Right ventricle myocardium inferior (tissue), 1 donor: ENCODE measurements around the gene C21orf58. TPM values are rescaled to one million over a fixed set of nuclear protein-coding genes. Genes with fewer than 3 reads are reported as not detected.
A peak's percentile ranks its signal among the peaks of the same experiment; 100 is the strongest.

Experiments
- ATAC-seq: fragments of 200-7000 bp; cut with Tn5 transposase; one replicate; pipeline ENCODE4 v1.9.1; 2020; ENCODE audit warnings: mild to moderate bottlenecking, moderate library complexity
- DNase-seq: peaks from one replicate; pipeline ENCODE4 v3.0.0; 2021; ENCODE audit errors: missing footprints
- intact Hi-C: fragments of 100-400 bp; cut with DNase I; formaldehyde crosslinking; loops from one replicate; pipeline ENCODE4 v1.11.0; 2022
- total RNA-seq: library from RNA; stranded (reverse); fragmentation: NEBNext Ultra II Directional; extraction: Animal tissue kit (Norgen Biotek cat#: 25700); gene quantifications from one replicate; pipeline ENCODE4 v1.2.1, GENCODE V29; 2021
- donor health status: DM: no; HTN: yes; CAD: no; lungs with severe emphysema.

Gene C21orf58
- total RNA-seq, 1 donor from 2014 or later: 1.2 TPM

DNA sequence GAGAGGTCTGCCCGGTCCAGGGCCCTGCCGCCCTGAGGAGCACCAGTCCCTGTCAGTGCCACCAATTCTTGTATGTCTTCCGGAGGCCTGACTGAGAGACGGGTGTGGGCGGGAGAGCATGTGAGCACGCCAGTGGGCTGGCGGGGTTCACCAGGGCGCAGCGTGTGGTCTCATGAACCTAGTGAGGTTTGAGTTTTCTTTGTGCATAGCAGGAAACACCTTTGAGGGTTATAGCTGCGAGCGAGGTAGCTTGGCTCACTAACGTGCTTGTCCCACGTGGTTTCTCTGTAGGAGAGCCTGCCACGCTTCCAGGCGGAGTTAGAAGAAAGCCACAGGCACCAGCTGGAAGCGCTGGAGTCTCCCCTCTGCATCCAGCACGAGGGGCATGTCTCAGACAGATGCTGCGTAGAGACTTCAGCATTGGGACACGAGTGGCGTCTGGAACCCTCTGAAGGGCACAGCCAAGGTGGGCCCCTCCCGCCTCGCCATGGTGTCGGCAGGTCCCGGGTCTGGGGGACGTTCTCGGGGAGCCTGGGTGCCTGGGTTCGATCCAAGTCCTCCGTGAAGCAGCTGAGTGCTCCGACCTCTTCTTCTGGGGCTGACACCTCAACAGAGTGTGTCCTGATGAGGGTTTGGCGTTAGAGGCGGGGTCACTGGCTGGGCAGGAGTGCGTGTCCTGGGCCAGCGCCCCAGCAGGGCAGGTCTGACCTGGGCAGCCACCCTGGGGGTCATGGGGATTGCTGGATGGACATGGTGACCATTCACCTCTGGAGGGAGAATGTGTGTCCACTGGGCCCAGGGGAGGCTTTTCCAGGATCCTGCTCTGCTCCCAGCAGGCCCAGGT lies 31.7 kb upstream of the C21orf58 start:
- intact Hi-C loops: no loop called here
- ATAC-seq: no peak
- peak; percentile 56 for DNase-seq

DNA sequence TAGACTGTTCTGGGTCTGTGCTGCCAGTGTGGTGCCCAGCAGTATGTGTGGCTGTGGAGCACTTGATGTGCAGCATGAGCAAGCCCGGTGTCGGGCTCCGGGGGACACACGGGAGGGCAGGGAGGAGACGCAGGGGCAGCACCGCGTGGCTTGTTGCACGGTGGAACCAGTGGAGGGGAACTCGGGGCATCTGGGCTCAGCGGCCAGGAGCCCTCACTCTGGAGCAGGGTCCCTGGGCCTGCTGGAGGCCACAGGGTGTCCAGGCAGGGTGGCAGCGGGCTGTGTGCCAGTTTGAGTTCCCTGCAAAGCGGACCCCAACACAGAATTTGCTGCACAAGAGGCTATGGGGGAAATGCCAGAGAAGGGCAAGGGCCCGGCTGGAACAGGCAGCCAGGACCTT lies 30.8 kb upstream of the C21orf58 start:
- intact Hi-C loops: no loop called here
- DNase-seq: peak; percentile 60
- ATAC-seq: no peak

DNA sequence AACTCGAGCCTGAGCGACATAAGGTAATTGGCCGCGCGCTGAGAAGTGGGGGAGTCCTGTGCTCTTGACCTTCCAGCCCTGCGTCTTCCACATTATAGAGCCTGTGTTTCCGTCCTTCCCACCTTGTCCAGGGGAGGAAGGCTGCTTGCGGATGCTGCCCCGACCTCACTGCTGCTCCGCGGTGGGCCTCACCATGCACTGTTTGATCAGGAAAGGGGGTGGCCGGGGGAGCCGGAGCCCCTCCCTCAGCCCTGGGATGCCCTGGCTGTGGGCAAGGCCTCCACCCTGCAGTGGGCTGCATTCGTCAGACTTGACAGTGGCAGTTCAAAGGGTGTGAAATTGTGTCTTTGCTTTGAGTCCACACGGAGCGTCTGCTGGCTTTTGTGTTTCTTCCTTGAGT lies 30.4 kb upstream of the C21orf58 start:
- DNase-seq (no peak), ATAC-seq (no peak)
- intact Hi-C loops: no loop called here

DNA sequence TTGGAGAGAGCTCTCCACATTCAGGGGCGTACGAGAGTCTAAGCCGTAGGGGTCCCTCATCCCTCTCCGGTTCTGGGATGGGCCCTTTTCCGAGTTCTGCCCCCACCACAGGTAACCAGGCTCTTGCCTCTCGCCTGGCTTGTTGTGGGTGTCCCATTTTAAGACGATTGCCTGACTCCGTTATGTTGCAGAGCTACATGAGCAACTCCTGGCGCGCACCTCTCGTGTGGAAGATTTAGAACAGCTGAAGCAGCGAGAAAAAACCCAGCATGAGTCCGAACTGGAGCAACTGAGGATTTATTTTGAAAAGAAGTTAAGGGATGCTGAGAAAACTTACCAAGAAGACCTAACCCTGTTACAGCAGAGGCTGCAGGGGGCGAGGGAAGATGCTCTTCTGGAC lies 29.2 kb upstream of the C21orf58 start:
- DNase-seq (peak; percentile 57), ATAC-seq (no peak)
- intact Hi-C loops: no loop called here

DNA sequence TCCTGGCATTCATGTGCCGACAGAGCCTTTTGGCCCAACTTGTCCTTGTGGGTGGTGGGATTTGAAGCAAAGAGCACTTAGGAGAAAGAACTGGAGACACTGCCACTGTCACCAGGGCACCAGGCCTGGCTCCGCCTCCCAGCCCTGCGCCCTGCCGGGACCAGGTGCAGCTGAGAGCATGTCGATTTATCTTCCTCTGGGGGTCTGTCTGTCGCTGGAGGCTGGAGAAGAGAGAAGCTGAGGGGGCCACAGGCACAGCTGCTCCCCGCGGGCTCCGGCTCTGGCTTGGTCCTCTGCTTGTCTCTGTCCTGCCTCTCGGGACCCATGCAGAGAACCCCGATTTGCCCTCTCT lies 28.5 kb upstream of the C21orf58 start:
- intact Hi-C loops: no loop called here
- no peak for DNase-seq
- ATAC-seq: no peak

DNA sequence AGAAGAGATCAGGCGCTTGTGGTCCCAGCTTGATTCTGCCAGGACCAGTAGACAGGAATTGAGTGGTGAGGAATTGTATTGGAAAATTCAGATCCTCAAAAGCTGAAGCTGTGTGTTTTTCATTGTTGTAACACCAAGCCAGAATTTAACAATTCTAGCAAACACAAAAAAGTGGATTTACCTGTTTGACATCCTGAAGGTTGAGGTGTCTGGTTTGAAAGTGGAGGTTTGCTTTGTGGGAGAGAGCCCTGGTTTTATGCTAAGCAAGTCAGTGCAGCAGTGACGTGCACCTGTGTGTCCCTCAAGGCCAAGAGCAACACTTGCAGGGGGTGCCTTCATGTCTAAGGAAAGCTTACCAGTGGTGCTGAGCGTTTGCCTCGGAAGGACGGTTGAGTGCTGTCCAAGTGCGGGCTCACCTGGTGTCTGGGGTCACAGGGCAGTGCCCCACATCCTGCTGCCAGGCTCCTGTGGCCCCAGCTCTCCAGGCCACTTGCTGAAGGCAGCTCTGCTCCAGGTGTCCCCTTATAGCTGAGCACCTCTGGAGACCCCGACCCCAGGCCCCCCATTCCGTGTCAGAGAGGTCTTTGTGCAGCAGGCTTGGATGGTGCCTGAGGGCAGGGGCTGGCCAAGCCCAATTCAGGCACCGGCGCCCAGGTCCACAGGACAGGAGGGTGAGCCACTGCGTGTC lies 27.9 kb upstream of the C21orf58 start:
- ATAC-seq (no peak), DNase-seq (no peak)
- intact Hi-C loops: no loop called here

DNA sequence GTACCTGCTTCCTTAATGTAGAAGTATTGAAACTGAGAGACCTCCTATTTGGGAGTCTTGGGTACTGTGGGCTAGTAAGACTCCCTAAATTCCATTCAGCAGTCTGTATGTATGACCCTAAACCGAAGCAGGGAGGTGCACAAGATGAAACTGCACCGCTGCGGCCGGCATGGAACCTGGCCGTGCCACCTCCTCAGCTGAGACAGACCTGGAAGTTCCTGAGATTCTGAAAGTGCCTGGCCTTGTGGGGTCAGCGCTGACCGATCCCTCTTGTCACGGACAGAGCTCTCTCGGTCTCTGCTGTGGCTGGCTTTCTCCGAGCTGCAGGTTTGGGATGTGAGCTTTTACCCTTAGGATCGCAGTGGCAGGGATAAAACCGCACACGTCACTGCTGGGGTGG lies 27.3 kb upstream of the C21orf58 start:
- no peak for DNase-seq
- no peak for ATAC-seq
- intact Hi-C loops: no loop called here

DNA sequence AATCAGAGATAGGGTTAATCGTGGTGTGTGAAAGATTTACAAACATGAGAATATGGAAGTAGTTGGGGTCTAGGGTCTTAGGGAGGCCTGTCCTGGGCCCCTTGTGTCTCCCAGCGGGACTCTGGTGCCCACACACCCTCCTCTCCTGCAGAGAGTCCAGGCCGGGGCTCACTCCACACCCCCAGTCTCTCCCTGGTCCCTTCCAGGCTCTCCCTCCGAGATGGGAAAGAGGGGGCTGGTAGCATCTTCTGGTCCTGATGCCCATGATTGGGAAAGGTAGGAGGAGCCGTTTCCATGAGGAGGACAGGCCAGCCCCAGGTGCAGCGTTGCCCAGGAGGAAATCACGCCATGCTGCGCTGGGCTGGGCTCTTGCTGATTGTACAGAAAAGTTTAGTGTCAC lies 26.9 kb upstream of the C21orf58 start:
- no peak for DNase-seq
- intact Hi-C loops: no loop called here
- ATAC-seq: no peak

DNA sequence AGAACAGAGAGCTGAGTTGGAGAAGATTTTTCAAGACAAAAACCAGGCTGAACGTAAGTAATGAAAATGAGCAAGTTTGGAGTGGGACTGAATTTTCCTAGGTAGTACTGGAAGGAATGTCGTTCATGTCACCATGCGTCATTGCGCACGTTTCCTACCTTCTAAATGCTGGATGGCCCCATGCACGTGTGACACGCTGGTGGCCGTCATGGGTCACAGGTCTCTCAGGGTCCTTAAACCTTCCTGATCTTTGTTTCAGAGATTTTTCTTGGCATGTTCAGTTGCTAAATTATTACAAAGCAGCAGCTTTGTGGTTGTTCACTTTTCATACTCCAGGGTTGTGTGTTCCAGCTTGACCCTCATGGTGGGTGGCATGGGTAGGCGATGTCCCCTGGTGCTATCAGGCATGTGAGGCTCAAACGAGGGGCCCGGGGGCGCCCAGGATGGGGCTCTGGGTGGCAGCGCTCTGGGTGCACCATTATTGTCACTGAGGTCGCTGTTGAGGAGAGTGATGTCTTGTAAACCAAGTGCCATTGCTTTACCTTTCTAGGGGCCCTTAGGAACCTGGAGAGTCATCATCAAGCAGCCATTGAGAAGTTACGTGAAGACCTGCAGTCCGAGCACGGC lies 25.6 kb upstream of the C21orf58 start:
- no peak for ATAC-seq

DNA sequence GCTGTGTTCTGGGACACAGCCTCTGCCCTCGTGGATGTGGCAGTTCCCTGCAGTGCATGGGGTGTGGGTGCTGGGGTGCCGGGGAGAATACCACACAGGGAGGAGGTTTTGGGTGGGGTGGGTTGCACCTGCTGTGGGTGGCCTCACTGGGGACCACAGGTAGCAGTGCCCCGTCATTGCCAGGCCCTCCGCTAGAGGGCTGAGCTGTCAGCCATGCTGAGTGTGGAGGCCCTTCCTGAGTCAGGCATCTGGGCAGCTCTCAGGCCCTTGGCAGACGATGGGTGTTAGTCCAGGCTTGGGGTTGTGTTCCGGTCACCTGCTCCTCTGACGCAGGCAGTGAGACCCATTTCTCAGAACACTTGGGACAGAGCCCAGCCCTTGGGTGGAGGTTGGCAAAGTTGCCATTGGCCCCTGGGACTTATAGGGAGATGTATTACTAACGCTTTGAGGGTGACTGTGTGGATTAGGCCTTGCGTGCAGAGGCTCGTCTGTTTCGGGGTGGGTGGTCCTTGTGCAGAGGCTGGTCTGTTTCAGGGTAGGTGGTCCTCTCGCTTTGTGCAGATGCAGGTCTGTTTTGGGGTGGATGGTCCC lies 24.2 kb upstream of the C21orf58 start:
- intact Hi-C loops: no loop called here
- DNase-seq (peak; percentile 77), ATAC-seq (peak; percentile 88)

More for the DNA sequence above, 25.6 kb upstream of the C21orf58 start:
- DNase-seq: no peak
- intact Hi-C loops: no loop called here

DNA sequence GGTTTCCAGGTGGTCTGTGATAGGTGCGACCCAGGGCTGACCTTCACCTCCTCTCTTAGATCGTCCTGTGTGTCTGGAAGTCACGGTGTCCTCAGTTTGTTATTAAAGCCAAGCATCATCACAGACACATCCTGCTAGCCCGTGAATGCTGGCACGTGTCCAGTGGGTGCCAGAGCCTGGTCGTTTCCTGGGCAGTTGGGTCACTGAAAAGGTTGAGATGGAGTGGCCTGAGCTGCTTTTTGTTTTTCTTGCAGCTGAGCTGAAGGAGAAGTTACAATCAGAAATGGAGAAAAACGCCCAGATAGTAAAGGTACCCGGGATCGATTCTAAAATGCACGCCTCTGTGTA lies 23.5 kb upstream of the C21orf58 start:
- no peak for ATAC-seq
- intact Hi-C loops: no loop called here
- no peak for DNase-seq

DNA sequence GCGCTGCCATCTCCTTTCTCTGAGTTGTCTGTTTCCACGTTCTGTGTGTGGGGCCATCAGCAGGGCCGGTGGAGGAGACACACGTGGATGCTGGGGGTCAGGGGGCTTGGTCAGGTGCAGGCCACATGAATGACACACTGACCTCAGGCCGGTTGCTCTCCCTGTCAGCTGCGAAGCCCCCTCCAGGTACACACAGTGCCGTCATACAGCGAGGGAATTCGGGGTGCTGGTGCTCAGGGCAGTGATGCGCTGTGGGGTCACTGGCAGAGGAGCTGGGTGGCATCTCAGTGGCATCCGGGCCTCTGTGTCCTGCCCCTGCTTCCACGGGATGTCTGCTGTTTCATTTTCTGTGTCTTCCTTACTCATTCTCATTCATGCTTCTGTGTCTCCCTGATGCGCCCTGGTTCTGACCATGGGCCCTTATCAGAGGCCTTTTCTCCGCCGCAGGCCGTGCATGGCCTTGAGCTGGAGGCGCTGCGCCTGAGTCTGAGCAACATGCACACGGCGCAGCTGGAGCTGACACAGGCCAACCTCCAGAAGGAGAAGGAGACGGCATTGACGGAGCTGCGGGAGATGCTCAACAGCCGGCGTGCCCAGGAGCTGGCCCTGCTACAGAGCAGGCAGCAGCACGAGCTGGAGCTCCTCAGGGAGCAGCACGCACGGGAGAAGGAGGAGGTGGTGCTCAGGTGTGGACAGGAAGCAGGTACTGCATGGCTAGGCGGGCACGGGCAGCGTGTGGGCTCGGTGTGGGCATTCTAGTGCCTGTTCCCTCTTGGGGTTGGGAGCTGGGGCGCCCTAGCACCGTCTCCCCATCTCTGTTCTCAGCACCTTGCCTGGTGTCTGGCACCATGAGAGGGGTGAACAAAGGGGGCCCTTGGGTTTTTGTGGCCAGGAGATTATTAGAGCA lies 22.9 kb upstream of the C21orf58 start:
- no peak for DNase-seq
- no peak for ATAC-seq
- intact Hi-C loops: no loop called here

DNA sequence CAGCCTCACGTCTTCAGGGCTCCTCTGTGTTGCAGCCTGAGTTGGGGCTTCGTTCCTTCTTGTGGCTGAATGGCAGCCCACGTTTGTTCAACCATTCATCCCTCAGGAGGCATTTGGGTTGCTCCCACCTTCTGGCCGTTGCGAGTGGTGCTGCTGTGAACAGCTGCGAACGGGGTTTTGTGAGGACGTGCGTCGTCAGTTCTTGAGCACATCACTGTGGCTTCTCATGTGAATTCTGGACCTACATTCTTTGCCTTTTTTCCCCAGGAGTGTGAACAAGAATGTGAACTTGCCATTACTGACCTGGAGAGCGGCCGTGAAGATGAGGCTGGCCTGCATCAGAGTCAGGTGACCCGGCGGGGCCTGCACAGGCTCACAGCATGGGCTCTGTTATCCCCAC lies 22.2 kb upstream of the C21orf58 start:
- intact Hi-C loops: no loop called here

DNA sequence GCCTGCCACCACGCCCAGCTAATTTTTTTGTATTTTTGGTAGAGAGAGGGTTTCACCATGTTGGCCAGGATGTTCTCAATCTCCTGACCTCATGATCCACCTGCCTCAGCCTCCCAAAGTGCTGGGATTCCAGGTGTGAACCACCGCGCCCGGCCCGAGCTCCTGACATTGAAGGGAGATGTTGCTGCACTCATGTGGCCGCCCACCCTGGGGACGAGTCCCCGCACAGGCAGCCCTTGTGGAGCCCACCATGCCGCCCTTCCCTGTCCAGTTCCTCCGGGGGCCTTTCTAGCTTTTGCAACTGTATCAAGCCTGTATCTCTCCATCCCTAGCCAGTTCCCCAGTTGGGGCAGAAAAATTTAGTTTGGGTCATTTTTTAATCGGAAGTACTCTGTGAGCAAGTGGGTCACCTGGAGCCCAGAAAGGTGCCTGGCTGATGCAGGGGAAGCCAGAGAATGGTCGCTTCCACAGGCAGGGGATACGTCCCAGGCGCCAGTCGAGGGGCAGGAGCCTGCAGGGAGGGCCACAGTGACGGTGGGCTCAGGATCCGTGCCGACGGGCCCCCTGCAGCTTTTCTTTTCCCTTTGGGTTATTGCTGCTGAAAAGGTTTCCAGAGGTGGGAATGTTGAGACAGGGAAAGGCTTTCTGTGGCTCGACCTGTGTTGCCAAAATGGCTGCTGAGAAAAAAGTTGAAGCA lies 20.7 kb upstream of the C21orf58 start:
- no peak for ATAC-seq
- peak; percentile 31 for DNase-seq
- intact Hi-C loops: no loop called here

More for the DNA sequence above, 22.2 kb upstream of the C21orf58 start:
- DNase-seq: peak; percentile 22
- no peak for ATAC-seq

DNA sequence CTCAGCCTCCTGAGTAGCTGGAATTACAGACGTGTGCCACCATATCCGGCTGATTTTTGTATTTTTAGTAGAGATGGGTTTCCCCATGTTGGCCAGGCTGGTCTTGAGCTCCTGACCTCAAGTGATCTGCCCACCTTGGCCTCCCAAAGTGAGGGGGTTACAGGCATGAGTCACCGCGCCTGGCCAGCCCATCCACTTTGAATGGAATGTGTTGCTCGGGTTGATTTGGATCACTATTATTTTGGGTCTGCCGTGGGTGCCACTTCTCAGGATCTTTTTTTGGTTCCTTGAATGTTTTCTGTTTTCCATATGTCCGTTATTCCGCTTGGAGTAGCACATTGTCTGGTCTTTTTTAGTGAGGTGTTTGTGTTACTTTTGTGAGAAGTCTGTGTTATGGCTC lies 17.3 kb upstream of the C21orf58 start:
- peak; percentile 54 for DNase-seq
- intact Hi-C loops: no loop called here
- ATAC-seq: no peak

DNA sequence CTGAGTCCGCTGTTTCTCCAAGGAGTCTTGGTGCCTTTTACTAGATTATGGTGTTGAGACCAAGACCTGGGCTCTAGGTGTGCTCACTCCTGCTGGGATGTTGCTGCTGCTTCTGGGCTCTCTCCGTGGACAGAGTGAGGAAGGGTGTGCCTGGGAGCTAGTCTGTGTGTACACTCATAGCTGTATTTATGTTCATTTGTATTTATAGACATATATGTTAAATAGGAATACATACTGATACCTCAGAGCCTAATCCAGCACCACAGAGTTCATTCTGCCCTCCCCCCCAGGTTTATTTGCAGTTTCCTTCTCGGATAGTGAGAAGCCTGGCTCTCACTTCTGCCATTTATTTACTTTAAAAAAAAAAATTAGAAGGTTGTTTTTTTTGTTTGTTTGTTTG lies 12.9 kb upstream of the C21orf58 start:
- DNase-seq (no peak), ATAC-seq (no peak)
- intact Hi-C loops: no loop called here

DNA sequence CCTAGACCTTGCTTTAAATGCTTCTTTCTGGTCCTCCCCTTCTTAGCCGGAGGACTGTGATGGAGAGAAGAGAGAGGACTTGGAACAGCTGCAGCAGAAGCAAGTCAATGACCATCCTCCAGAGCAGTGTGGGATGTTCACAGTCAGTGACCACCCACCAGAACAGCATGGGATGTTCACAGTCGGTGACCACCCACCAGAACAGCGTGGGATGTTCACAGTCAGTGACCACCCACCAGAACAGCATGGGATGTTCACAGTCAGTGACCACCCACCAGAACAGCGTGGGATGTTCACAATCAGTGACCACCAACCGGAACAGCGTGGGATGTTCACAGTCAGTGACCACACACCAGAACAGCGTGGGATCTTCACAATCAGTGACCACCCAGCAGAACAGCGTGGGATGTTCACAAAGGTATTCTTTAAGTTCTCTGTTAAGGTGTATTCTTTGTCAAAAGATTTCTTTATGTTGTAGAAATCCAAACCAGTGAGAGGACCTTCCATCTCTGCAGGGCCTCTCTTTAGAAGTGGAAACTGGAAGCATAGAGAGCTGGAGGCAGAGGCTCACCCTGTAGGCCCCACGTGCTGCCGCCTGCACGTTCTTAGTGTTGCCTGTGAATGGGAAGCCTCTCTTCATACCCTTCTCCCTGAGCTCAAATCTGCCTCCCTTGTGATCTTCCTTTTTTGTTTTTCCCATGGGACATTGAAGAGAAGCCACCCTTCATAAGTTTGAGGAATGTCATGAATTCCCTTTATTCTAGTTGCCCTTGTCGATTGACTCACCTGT lies 10.9 kb upstream of the C21orf58 start:
- no peak for DNase-seq
- intact Hi-C loops: no loop called here
- ATAC-seq: no peak
